Endothelial cell (in vitro differentiated cells): Measurements from ENCODE around the gene CTBP2. TPM values are rescaled to one million over a fixed set of nuclear protein-coding genes. Genes with fewer than 3 reads are reported as not detected.

Source experiments
- DNase-seq: peaks from one replicate; pipeline ENCODE4 v3.0.0; 2021; ENCODE audit warnings: low spot score
- H3K27ac Mint-ChIP-seq: one replicate; pipeline ENCODE4 v1.8.0; 2021; ENCODE audit warnings: mixed read lengths, inconsistent platforms; ENCODE audit not compliant: unreplicated experiment
- H3K27me3 Mint-ChIP-seq: one replicate; pipeline ENCODE4 v1.8.0; 2021; ENCODE audit warnings: mild to moderate bottlenecking, moderate library complexity, mixed read lengths, inconsistent platforms; ENCODE audit not compliant: unreplicated experiment
- H3K36me3 Mint-ChIP-seq: one replicate; pipeline ENCODE4 v1.8.0; 2021; ENCODE audit warnings: mild to moderate bottlenecking, low read depth, mixed read lengths, inconsistent platforms; ENCODE audit not compliant: unreplicated experiment
- H3K4me1 Mint-ChIP-seq: one replicate; pipeline ENCODE4 v1.8.0; 2021; ENCODE audit warnings: mild to moderate bottlenecking, mixed read lengths, inconsistent platforms; ENCODE audit not compliant: unreplicated experiment
- H3K4me3 Mint-ChIP-seq: one replicate; pipeline ENCODE4 v1.8.0; 2021; ENCODE audit warnings: mild to moderate bottlenecking, mixed read lengths, inconsistent platforms; ENCODE audit not compliant: unreplicated experiment
- H3K9me3 Mint-ChIP-seq: one replicate; pipeline ENCODE4 v1.8.0; 2021; ENCODE audit warnings: mixed read lengths, inconsistent platforms; ENCODE audit not compliant: unreplicated experiment
- CTCF ChIP-seq: fragments of 200-600 bp; sonication (generic); IDR thresholded peaks from one replicate; pipeline ENCODE4 v1.5.0; 2021; ENCODE audit warnings: antibody characterized with exemption; ENCODE audit not compliant: unreplicated experiment
- total RNA-seq: library from RNA; stranded (reverse); fragmentation: NEBNext Ultra II Directional; extraction: Animal tissue kit (Norgen Biotek cat#: 25700); gene quantifications from one replicate; pipeline ENCODE4 v1.2.1, GENCODE V29; 2021; ENCODE audit not compliant: unreplicated experiment

CTBP2 gene
- total RNA-seq, 1 donor from 2014 or later = 145 TPM

GRCh38 chr10:125021686-125022344, 138.5 kb downstream of the CTBP2 start:
- peak overlapping the region; percentile 70 for H3K4me3 Mint-ChIP-seq
- DNase-seq = no peak
- peaks cover 63% of the 10 kb centered on the region for H3K36me3 Mint-ChIP-seq
- H3K4me1 Mint-ChIP-seq = peaks cover 55% of the 10 kb centered on the region
- TF ChIP-seq CTCF = no peak
- H3K27ac Mint-ChIP-seq = peak overlapping the region; percentile 15
- no peaks in the 10 kb centered on the region for H3K9me3 Mint-ChIP-seq
- H3K27me3 Mint-ChIP-seq = peaks cover 15% of the 10 kb centered on the region

GRCh38 chr10:125020871-125021270, 139.5 kb downstream of the CTBP2 start:
- H3K36me3 Mint-ChIP-seq = peaks cover 68% of the 10 kb centered on the region
- peaks cover 58% of the 10 kb centered on the region for H3K4me1 Mint-ChIP-seq
- DNase-seq = no peak
- H3K27ac Mint-ChIP-seq = no peak overlapping the region
- peaks cover 15% of the 10 kb centered on the region for H3K27me3 Mint-ChIP-seq
- TF ChIP-seq CTCF = no peak
- peak overlapping the region; percentile 56 for H3K4me3 Mint-ChIP-seq
- H3K9me3 Mint-ChIP-seq = no peaks in the 10 kb centered on the region

GRCh38 chr10:125020386-125020785, 140.0 kb downstream of the CTBP2 start:
- no peak overlapping the region for H3K27ac Mint-ChIP-seq
- H3K4me1 Mint-ChIP-seq = peaks cover 55% of the 10 kb centered on the region

GRCh38 chr10:125018576-125019143, 141.7 kb downstream of the CTBP2 start:
- H3K27ac Mint-ChIP-seq = peak overlapping the region; percentile 52

More at GRCh38 chr10:125020386-125020785, 140.0 kb downstream of the CTBP2 start:
- no peak for TF ChIP-seq CTCF
- no peak for DNase-seq
- no peaks in the 10 kb centered on the region for H3K9me3 Mint-ChIP-seq
- H3K4me3 Mint-ChIP-seq = peak overlapping the region; percentile 74
- H3K36me3 Mint-ChIP-seq = peaks cover 64% of the 10 kb centered on the region
- peaks cover 17% of the 10 kb centered on the region for H3K27me3 Mint-ChIP-seq

More at GRCh38 chr10:125018576-125019143, 141.7 kb downstream of the CTBP2 start:
- Mint-ChIP-seq H3K36me3 (peaks cover 54% of the 10 kb centered on the region), H3K4me3 (no peak overlapping the region), H3K9me3 (no peaks in the 10 kb centered on the region), H3K4me1 (peaks cover 45% of the 10 kb centered on the region), H3K27me3 (peaks cover 19% of the 10 kb centered on the region)
- no peak for DNase-seq
- no peak for TF ChIP-seq CTCF
